DOHH2 (cell line): ENCODE measurements around the gene SNRPB2.

ENCODE experiments used
- CTCF ChIP-seq: fragments of 200-600 bp; sonication (generic); IDR thresholded peaks from one replicate; pipeline ENCODE4 v1.5.1; 2014; ENCODE audit warnings: antibody characterized with exemption, mild to moderate bottlenecking, low read depth, low read length; ENCODE audit not compliant: poor library complexity, severe bottlenecking
- EZH2phosphoT487 ChIP-seq: fragments of 200-600 bp; sonication (generic); IDR thresholded peaks from 2 replicates; pipeline ENCODE4 v1.6.1; 2017; ENCODE audit warnings: borderline replicate concordance, mild to moderate bottlenecking, antibody characterized with exemption, low read length, moderate library complexity, mixed read lengths

- TF ChIP-seq CTCF (no peak), EZH2phosphoT487 (no peak)
Observed at GRCh38 chr20:16740365-16741072, 10.7 kb downstream of the SNRPB2 start.
